HEK293 (cell line): ENCODE measurements around the gene CAMKK1.

Experiments
- CTCF ChIA-PET: fragments of 350-600 bp; formaldehyde crosslinking; extraction: SDS; loops from one replicate; lab custom pipeline; 2021; ENCODE audit warnings: antibody characterized with exemption; lab: Yijun Ruan, JAX
- POLR2A ChIA-PET: fragments of 300-600 bp; formaldehyde crosslinking; extraction: SDS; loops from one replicate; lab custom pipeline; 2020; ENCODE audit warnings: antibody characterized with exemption, inconsistent platforms; lab: Yijun Ruan, JAX
- H3K27ac ChIP-seq: fragments of 200-500 bp; sonication (Bioruptor generic); 2 replicates; pipeline ENCODE4 v1.5.1; 2014; ENCODE audit warnings: low read depth, low read length, control low read depth, inconsistent platforms; ENCODE audit errors: extremely low read depth
- H3K36me3 ChIP-seq, 2 experiments: fragments of 200-500 bp in 1 of 2; sonication (Bioruptor generic) in 1 of 2; 1 replicate in 1 of 2; 2 replicates in 1 of 2; pipeline ENCODE4 v1.5.1; 2014 to 2017; ENCODE audit warnings: inconsistent platforms in 2 of 2, low read length in 2 of 2; ENCODE audit not compliant: control insufficient read depth in 2 of 2, insufficient read depth in 1 of 2
- H3K4me1 ChIP-seq: fragments of 200-500 bp; sonication (Bioruptor generic); 2 replicates; pipeline ENCODE4 v1.5.1; 2014; ENCODE audit warnings: mild to moderate bottlenecking, low read length, inconsistent platforms; ENCODE audit not compliant: control insufficient read depth, insufficient read depth
- H3K4me3 ChIP-seq: 2 replicates; pipeline ENCODE4 v1.5.1; 2011; ENCODE audit warnings: low read depth, mild to moderate bottlenecking, control low read depth, low read length, moderate library complexity
- H3K9me3 ChIP-seq: fragments of 200-500 bp; sonication (Bioruptor generic); 2 replicates; pipeline ENCODE4 v1.5.1; 2014; ENCODE audit warnings: low read depth, low read length, inconsistent platforms; ENCODE audit not compliant: control insufficient read depth, insufficient read depth
- EGR2 ChIP-seq: fragments of 450-650 bp; formaldehyde crosslinking; IDR thresholded peaks from 2 replicates; pipeline ENCODE4 v1.5.1; 2016; ENCODE audit warnings: low read depth, missing biosample characterization, missing genetic modification characterization
- HOXC10 ChIP-seq: sonication (generic); formaldehyde crosslinking; IDR thresholded peaks from 2 replicates; pipeline ENCODE4 v1.8.1; 2023; ENCODE audit warnings: mild to moderate bottlenecking, missing genetic modification reagents
- RBAK ChIP-seq: fragments of 450-650 bp; formaldehyde crosslinking; IDR thresholded peaks from 2 replicates; pipeline ENCODE4 v1.5.1; 2016; ENCODE audit warnings: missing biosample characterization, missing genetic modification characterization
- SETDB1 ChIP-seq: IDR thresholded peaks from one replicate; pipeline ENCODE4 v1.6.1; 2017; ENCODE audit warnings: mild to moderate bottlenecking, low read length, moderate library complexity, mixed read lengths; ENCODE audit not compliant: insufficient read length
- SP7 ChIP-seq: fragments of 450-650 bp; formaldehyde crosslinking; IDR thresholded peaks from 2 replicates; pipeline ENCODE4 v1.5.1; 2016; ENCODE audit warnings: missing biosample characterization, missing genetic modification characterization
- TRIM28 ChIP-seq: IDR thresholded peaks from 2 replicates; pipeline ENCODE4 v1.6.1; 2011; ENCODE audit warnings: low read length, control low read depth, borderline replicate concordance
- ZIC2 ChIP-seq: fragments of 450-650 bp; formaldehyde crosslinking; IDR thresholded peaks from 2 replicates; pipeline ENCODE4 v1.5.1; 2016; ENCODE audit warnings: missing biosample characterization, missing genetic modification characterization
- ZNF248 ChIP-seq: fragments of 450-650 bp; formaldehyde crosslinking; IDR thresholded peaks from 2 replicates; pipeline ENCODE4 v1.5.1; 2017; ENCODE audit warnings: missing biosample characterization, missing genetic modification characterization
- ZNF26 ChIP-seq: fragments of 450-650 bp; formaldehyde crosslinking; IDR thresholded peaks from 2 replicates; pipeline ENCODE4 v1.5.1; 2016; ENCODE audit warnings: missing biosample characterization, missing genetic modification characterization
- ZNF280C ChIP-seq: fragments of 450-650 bp; formaldehyde crosslinking; IDR thresholded peaks from 2 replicates; pipeline ENCODE4 v1.5.1; 2016; ENCODE audit warnings: missing biosample characterization, missing genetic modification characterization
- ZNF311 ChIP-seq: fragments of 450-650 bp; formaldehyde crosslinking; IDR thresholded peaks from 2 replicates; pipeline ENCODE4 v1.5.1; 2017; ENCODE audit warnings: missing biosample characterization, missing genetic modification characterization, borderline replicate concordance
- ZNF366 ChIP-seq: fragments of 450-650 bp; formaldehyde crosslinking; conservative IDR thresholded peaks from 2 replicates; pipeline ENCODE4 v1.5.1; 2016; ENCODE audit warnings: missing biosample characterization, missing genetic modification characterization
- ZNF426 ChIP-seq: fragments of 450-650 bp; formaldehyde crosslinking; IDR thresholded peaks from 2 replicates; pipeline ENCODE4 v1.5.1; 2017; ENCODE audit warnings: missing biosample characterization, missing genetic modification characterization, mild to moderate bottlenecking, inconsistent platforms, moderate library complexity
- ZNF645 ChIP-seq: fragments of 450-650 bp; formaldehyde crosslinking; IDR thresholded peaks from 2 replicates; pipeline ENCODE4; 2016; ENCODE audit warnings: missing biosample characterization, missing genetic modification characterization
- ZNF664 ChIP-seq: fragments of 450-650 bp; formaldehyde crosslinking; IDR thresholded peaks from 2 replicates; pipeline ENCODE4 v1.5.1; 2016; ENCODE audit warnings: missing biosample characterization, missing genetic modification characterization
- ZNF785 ChIP-seq: fragments of 450-650 bp; formaldehyde crosslinking; IDR thresholded peaks from 2 replicates; pipeline ENCODE4 v1.5.1; 2016; ENCODE audit warnings: missing biosample characterization, missing genetic modification characterization

The CAMKK1 gene

GRCh38 chr17:3890082-3890877 lies 2.6 kb downstream of the CAMKK1 start (continued):
- TF ChIP-seq ZNF280C (no peak), HOXC10 (CRISPR knock-in tag) (no peak), ZNF311 (tag by site-specific recombination) (no peak), ZNF366 (tag by site-specific recombination) (peak; percentile 97), SP7 (tag by site-specific recombination) (peak; percentile 100), ZNF248 (tag by site-specific recombination) (0 out of 2 replicates have a peak, but pooled peaks have one; percentile 21), ZNF664 (no peak), ZNF426 (no peak), ZNF645 (tag by site-specific recombination) (peak; percentile 100), ZIC2 (tag by site-specific recombination) (peak; percentile 100), SETDB1 (no peak), EGR2 (tag by site-specific recombination) (peak; percentile 97)

- Histone ChIP-seq H3K4me1 (peaks cover 42% of the 10 kb centered on the region), H3K36me3 (peaks cover 0 to 16% of the 10 kb centered on the region in 2 experiments; a peak in 1 of 3 replicates), H3K4me3 (no peak overlapping the region), H3K9me3 (no peaks in the 10 kb centered on the region), H3K27ac (peak overlapping the region; percentile 90)
- ChIA-PET POLR2A (interaction anchor here (0.5 to 1.8 kb wide), 11 partner anchors 9 to 1495 kb away, joined by 3 to 11 read pairs (median 4); partner anchors contain the start of gene NCBP3), CTCF (interaction anchor here (0.6 to 3.0 kb wide), 6 partner anchors 17 to 1064 kb away, joined by 4 to 16 read pairs (median 9); partner anchors contain the start of gene NCBP3)
- TF ChIP-seq TRIM28 (no peak), ZNF785 (tag by site-specific recombination) (no peak), RBAK (tag by site-specific recombination) (no peak), ZNF26 (tag by site-specific recombination) (no peak)
Observed at GRCh38 chr17:3889325-3890012, 3.4 kb downstream of the CAMKK1 start.
